ENCODE data around the gene COMMD9. TPM values are rescaled to one million over a fixed set of nuclear protein-coding genes. Genes with fewer than 3 reads are reported as not detected.

COMMD9 gene
- total RNA-seq, 1 experiment from 2014 or later = 93.7 TPM

- no peak for DNase-seq (ENCODE audit: low spot score)
These were observed 7.8 kb upstream of the COMMD9 start for GRCh38 chr11:36296884-36297543.

- DNase-seq (ENCODE audit: low spot score) = no peak
These were observed 6.7 kb upstream of the COMMD9 start, which contains the start of gene PRR5L for GRCh38 chr11:36295926-36296325. Gene PRR5L (plus strand): TSS chr11:36296288. CDS start chr11:36401122, 104,834 bp downstream.

- peak; percentile 78 for DNase-seq (ENCODE audit: low spot score)
These were observed 3.1 kb upstream of the COMMD9 start for GRCh38 chr11:36292311-36292722.

DNA sequence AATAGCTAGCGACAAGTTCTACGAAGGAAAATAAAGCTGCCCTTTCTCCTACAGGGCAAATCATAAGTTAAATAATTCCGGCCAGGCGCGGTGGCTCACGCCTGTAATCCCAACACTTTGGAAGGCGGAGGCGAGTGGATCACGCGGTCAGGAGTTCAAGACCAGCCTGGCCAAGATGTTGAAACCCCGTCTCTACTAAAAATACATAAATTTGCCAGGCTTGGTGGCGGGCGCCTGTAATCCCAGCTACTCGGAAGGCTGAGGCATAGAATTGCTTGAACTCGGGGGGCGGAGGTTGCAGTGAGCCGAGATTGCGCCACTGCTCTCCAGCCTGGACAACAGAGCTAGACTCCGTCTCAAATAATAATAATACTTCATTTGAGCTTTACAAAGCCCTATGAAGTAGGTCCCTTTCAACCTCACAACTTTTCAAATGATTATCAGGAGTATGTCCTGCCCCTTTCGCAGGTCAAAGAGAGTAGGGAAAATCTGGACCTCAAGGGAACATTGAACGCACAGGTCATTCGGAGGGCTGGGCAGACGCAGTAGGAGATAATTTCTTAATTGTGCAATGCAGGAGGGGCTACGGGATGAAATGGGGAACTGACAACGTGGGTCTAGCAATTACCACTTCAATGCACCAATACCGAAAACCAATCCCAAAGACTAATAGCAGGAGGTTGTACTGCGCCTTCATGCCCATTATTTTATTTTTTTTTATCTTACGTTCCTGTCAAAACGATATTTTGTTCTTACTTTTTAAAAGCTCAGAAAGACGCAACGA, 590 bp downstream of the COMMD9 start:
- peak; percentile 26 for DNase-seq (ENCODE audit: low spot score)

DNA sequence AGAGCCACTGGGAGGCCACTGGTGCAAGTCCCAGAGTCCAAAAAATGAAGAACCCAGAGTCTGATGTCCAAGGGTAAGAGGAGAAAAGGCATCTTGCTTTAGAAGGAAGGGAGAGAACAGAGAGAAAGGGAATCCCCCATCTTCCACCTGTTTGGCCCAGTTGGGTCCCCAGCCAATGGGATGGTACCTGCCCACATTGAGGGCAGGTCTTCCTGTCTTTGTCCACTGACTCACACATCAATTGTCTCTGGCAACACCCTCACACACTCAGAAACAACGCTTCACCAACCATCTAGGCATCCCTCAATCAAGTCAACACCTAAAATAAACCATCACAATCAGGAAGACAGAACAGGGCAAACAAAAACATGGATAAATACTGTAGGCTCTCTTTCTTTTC, 6.3 kb downstream of the COMMD9 start:
- DNase-seq (ENCODE audit: low spot score) = no peak

- DNase-seq (ENCODE audit: low spot score) = no peak
These were observed 7.4 kb downstream of the COMMD9 start for GRCh38 chr11:36281850-36282249.

DNA sequence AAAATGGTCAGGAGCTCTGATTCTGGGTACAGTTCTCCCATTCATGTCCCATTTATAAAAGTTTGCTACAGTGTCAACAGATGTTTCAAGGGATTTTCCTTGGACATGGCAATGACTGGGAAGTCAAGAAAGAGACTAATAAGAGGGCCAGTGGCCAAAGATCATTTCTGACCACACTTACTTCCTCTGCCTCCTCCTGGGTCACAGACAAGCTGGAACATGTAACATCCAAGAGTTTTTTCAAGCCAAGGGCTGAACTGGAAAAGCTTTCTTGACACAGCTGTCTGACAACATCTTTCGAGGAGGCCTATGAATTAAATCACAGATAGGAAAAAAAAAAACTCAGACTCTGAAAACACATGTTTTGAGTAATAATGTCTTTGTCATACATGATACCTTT, 8.7 kb downstream of the COMMD9 start:
- DNase-seq (ENCODE audit: low spot score) = no peak

DNA sequence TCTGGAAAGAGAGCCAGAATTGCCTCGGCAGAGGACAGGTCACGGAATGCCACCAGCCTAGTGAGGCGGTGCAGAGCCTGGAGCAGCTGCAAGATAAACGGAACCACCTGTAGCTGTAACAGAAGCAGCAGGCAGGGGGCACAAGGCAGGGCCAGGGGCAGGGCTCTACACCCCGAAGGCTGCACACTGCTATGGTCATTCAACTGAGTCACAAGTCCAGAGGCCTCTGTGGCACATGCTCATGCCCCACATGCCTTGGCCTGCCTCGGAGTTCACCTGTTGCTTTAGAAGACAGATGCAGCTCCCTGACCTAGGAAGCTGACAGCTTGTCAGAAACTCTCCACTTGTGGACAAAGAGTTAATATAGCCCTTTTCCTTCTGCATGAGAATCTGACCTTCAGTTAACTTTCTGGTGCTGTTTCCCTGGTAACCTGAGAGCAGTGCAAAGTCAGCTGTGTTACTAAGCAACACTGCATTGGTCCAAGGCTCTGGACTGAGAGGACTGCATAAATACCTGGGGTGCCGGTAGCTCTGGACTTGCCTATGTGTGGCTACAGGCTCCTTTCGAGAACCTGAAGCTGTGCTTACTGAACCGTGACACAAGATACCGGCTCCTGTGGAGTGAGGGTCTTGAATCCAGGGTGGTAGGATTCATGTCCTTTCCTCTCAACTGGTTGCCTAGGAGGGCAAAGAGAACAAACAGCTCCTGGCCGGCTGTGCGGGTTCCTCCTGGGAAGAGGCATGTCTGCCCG, 10.5 kb downstream of the COMMD9 start:
- DNase-seq (ENCODE audit: low spot score) = no peak

DNA sequence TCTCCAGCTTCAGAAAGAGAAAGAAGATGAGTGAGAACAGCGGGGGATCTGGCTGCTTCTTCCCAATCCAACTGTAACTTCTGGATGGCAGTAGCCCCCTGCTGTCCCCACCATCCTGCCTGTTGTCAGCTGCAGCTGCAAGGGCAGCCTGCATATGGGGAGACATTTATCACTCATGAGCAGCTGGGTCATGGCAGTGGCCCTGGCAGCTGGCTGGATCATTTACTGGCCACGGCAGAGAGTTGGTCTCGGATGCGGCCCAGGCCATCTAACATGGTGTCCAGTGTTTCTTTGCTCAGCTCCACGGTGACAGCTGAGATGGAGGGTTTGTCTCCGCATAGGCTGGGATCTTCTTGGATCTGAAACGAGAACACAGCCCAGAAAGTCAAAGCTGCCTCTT, 14.8 kb downstream of the COMMD9 start:
- no peak for DNase-seq (ENCODE audit: low spot score)

GRCh38 chr11:36273110-36273509, 16.1 kb downstream of the COMMD9 start:
- no peak for DNase-seq (ENCODE audit: low spot score)

GRCh38 chr11:36271794-36272407, 17.3 kb downstream of the COMMD9 start:
- no peak for DNase-seq (ENCODE audit: low spot score)

DNA sequence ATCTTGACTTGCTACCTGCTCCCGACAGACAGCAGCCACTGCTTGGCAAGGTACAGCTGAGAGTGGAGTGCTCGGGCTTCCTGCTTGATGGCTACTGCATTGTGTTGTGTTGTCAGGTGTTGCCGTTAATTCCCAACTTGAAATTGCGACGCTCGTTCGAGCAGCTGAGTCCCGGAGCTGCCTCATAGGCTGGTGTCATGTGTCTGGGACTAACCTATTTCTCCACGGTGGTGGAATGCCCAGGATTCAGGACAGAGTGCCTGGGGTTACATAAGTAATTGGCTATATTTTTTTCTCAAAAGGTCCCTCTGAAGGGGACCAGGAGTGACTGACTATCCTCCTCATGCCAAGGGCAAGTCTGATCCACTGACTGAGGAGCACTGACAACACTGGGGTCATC, 18.5 kb downstream of the COMMD9 start:
- no peak for DNase-seq (ENCODE audit: low spot score)

- no peak for DNase-seq (ENCODE audit: low spot score)
These were observed 20.8 kb downstream of the COMMD9 start for GRCh38 chr11:36268337-36268985.

DNA sequence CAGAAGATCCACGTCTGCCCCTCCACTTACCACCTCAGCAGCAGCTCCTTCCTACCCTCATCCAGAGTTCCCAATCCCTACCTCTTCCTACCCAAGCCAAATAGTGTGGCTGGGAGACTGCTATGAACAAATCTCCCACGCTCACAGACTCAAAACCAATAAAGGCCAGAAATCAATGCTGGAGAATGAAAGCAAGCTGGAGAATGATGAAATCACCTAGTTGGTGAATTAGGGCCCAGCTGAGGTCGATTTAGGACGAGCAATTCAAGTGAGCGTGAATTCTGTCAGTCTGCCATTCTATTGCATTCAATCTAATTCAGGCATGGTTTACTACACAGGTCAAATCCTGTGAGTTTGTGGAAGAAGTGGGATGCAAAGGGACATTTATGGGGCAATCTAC, 22.5 kb downstream of the COMMD9 start:
- no peak for DNase-seq (ENCODE audit: low spot score)

- peak; percentile 76 for DNase-seq (ENCODE audit: low spot score)
These were observed 23.2 kb downstream of the COMMD9 start for GRCh38 chr11:36265793-36266628.

GRCh38 chr11:36264973-36265344, 24.3 kb downstream of the COMMD9 start:
- no peak for DNase-seq (ENCODE audit: low spot score)

DNA sequence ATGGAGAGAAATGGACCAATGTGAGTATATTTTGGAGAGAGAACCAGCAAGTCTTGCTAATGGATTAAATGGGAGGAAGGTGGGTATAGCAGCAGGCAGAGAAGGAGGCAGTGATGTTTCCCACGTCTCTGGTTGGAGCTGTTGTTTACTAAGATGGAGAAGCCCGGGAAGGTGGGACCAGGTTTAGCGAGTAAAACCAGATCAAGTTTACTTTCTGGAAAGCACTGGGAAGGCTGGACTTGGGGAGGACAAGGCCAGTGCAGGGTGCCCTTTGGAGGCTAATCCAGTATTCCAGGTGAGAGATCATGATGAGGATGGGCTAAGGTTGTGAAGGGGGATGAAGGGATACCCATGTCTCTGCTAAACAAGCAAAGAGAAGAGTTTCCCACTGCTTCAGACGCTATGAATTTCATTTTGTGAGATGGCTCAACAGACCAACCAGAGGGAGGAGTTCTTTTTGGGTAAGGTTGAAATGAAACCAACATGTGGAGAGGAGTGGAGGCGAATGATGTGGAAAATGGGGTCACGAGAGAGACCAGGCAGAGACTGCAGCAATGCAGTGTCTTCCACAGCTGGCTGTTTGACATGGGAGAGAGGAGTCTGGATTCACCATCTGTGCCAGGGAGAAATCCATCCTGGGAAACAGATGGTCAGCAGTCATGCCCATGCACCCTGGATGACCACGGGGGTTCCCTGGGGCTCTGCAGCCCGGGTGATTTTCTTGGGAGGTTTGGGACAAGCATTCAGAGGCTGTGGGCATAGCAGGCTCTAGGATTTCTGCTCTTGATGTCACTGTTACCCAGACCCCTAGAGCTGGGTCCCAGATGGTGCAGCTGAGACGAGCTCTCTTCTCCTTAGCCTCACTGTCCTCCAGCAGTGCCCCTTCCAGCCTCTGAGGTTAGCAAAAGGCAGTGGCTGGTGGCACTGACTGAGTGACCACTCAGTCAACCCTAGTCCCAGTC, 24.9 kb downstream of the COMMD9 start:
- DNase-seq (ENCODE audit: low spot score) = no peak

DNA sequence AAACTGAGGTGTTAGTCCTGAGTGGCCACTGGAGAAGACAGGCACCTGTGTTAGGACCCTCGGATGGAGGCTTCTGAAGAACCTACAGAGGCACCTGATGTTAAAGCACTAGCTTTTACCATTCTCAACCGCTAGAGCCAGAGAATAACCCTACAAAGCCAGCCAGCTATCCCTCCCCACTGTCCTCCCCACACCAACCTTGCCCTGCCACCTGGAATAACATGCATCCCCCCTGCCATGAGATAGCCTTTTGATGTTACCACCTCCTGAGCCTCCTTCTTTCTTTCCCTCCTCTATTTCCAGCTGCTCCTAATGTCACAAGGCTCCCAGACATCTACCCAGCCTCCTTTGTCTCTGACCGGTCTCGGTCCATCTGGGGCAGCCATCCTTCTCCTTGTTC, 28.1 kb downstream of the COMMD9 start:
- no peak for DNase-seq (ENCODE audit: low spot score)

DNA sequence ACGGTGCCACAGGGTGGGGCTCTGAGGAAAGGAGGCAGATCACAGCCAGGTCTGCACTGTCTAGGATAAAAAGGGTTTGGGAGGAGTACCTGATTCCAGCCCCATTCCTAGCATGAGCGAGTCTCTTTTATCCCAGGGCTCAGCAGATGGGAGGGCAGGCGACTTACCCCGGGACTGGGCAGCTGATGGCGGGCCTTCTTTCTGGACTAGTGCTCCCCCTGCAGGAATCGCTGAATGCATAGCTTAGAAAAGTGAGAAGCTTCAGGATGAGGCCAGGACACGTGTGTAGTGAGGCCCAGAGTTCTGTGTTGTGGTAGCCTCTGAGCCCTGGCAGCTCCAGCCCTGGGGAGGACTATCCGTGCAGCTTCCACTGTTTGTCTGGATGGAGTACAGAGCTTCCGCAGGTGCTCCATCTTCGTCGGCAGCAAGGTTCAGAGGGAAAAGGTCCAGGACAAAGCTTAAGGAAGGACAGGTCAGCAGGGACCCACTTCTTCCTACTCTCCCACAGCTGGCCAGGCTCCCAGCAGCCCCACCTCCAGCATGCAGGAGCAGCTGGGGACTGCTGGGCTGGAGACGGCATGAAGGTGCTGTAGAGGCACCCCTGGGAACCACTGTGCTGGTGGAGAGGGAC, 30.4 kb downstream of the COMMD9 start:
- DNase-seq (ENCODE audit: low spot score) = peak; percentile 67
